RPMI8226 (cell line): ENCODE measurements around the gene CD200R1.

Source experiments
- DNase-seq: peaks from one replicate; pipeline ENCODE4 v3.0.0-alpha.2; 2015

Gene CD200R1

GRCh38 chr3:112884678-112885290, 90.1 kb downstream of the CD200R1 start:
- no peak for DNase-seq

DNA sequence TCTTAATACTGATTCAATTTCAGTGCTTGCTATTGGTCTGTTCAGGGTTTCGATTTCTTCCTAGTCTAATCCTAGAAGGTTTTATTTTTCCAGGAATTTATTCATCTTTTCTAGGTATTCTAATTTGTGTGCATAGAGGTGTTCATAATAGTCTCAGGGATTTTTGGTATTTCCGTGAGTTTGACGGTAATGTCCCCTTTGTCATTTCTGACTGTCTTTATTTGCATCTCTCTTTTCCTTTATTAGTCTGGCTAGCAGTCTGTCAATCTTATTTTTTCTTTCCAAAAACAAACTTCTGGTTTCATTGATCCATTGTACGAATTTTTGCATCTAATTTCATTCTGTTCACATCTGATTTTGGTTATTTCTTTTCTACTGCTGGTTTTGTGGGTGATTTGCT, 93.0 kb downstream of the CD200R1 start:
- DNase-seq: no peak

GRCh38 chr3:112875561-112875960, 99.3 kb downstream of the CD200R1 start:
- DNase-seq: no peak

DNA sequence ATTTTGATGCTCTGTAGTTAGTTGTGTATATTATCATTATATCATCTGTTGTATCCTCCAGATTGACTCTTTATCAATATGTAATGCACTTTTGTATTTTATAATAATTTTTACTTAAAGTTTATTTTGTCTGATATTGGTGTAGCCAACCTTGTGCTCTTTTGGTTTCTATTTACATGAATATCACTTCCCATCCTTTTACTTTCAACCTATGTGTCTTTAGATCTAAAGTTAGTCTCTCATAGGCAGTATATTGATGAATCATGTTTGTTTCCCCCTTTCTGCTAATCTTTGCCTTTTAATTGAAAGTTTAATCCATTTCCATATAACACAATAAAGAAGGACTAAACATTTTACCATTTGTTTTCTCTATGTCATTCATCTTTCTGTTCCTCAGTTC, 100.2 kb downstream of the CD200R1 start:
- DNase-seq: no peak

DNA sequence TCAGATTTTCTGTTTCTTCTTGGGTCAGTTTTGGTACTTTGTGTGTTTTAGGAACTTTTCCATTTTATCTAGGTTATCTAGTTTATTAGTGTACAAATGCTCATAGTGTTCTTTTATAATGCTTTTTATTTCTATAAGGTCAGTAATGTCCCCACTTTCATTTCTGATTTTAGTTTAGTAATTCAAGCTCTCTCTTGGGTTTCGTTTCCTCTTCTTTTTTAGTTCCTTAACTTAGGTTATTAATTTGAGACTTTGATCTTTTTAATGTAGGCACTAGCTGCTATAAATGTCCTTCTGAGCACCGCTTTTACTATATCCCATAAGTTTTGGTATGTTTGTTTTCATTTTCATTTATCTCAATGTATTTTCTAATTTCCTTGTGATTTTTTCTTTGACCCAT, 101.3 kb downstream of the CD200R1 start:
- DNase-seq: no peak

GRCh38 chr3:112871735-112872134, 103.2 kb downstream of the CD200R1 start:
- no peak for DNase-seq
